Astrocyte of the cerebellum (primary cell): ENCODE data around the gene FFAR3.

ENCODE experiments used
- DNase-seq: peaks from one replicate; pipeline ENCODE4 v3.0.0-alpha.2; 2011; ENCODE audit warnings: low read depth
- H3K4me3 ChIP-seq: 2 replicates; pipeline ENCODE4 v1.5.1; 2011; ENCODE audit warnings: mild to moderate bottlenecking, low read depth, low read length, moderate library complexity
- in situ Hi-C: cut with HindIII; loops from 2 replicates; pipeline ENCODE4 v1.10.0; 2017; ENCODE audit warnings: low sequenced_read_pairs
- TF ChIP-seq, protein P1 (sequence below): IDR thresholded peaks from 2 replicates; pipeline ENCODE4 v1.5.1; 2012; ENCODE audit warnings: low read length, low read depth, moderate library complexity, mild to moderate bottlenecking; ENCODE audit errors: missing control alignments

Gene FFAR3

DNA sequence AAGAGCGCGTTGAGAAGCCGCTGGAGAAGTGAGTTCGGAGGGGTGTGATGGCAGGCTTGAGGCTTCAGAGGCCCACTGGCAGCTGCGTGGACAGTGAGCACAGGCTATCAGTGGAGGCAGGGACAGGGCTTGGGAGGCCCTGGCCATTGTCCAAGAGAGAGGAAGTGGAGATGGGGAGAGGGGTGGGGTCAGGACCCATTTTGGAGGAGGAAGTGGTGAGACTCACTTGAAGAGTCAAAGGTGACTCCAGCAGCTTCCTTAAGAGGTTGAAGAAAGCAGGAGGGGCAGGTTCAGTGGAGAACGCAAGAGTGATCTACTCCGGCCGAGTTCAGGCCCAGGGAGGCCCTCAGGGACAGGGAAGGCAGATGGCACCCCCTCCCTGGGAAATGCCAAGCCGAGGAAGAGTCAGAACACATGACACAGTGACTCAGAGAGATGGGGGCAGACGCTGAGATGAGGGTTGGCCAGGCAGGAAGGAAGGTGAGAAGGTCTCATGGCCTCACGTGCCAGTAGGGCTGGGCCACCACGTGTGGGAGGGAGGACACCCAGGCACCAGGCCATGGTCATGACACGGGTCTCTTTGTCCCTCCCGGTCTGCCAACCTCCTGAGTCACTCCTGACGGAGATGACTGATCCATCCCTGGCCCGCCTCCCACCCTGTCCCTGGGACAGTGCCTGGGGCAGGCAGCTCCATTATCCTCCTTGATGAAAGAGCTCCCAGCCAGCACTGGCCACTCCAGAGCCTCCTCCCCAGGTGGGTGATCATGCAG, 39.4 kb upstream of the FFAR3 start:
- DNase-seq, result no peak
- no peak overlapping the region for H3K4me3 ChIP-seq
- in situ Hi-C loops, result no loop called here
- TF ChIP-seq, protein P1, sequence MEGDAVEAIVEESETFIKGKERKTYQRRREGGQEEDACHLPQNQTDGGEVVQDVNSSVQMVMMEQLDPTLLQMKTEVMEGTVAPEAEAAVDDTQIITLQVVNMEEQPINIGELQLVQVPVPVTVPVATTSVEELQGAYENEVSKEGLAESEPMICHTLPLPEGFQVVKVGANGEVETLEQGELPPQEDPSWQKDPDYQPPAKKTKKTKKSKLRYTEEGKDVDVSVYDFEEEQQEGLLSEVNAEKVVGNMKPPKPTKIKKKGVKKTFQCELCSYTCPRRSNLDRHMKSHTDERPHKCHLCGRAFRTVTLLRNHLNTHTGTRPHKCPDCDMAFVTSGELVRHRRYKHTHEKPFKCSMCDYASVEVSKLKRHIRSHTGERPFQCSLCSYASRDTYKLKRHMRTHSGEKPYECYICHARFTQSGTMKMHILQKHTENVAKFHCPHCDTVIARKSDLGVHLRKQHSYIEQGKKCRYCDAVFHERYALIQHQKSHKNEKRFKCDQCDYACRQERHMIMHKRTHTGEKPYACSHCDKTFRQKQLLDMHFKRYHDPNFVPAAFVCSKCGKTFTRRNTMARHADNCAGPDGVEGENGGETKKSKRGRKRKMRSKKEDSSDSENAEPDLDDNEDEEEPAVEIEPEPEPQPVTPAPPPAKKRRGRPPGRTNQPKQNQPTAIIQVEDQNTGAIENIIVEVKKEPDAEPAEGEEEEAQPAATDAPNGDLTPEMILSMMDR, result no peak

DNA sequence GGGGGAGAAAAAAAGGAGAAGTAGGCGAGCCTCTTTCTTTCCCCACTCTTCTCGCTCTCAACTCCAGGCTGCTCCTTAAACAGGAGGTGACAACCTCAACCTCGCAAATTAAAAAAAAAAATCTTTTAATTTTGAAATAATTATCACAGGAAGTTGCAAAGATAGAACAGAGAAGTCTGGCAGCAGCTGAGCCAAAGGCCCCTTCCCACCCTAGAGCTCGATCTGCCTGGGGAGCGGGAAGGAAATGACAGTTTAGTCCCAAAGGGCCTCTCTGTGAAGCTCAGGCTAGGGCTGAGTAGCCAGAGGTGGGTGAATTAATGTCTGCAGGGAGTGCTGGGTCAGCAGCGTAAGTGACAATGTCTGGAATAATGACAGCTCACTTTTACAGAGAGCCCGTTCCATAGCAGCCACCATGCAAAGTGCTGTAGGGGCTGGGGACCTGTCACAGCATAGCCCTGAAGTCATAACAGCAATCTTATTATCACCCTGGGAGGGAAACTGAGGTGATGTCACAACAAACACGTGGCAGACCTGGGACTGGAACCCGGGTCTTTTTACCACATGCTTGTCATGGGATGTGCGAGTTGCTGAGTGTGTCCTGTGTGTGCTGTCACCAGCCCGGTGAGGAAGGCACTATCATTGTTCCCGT, 38.1 kb upstream of the FFAR3 start:
- no peak overlapping the region for H3K4me3 ChIP-seq
- in situ Hi-C loops, result no loop called here
- no peak for DNase-seq
- TF ChIP-seq, protein P1, result no peak

DNA sequence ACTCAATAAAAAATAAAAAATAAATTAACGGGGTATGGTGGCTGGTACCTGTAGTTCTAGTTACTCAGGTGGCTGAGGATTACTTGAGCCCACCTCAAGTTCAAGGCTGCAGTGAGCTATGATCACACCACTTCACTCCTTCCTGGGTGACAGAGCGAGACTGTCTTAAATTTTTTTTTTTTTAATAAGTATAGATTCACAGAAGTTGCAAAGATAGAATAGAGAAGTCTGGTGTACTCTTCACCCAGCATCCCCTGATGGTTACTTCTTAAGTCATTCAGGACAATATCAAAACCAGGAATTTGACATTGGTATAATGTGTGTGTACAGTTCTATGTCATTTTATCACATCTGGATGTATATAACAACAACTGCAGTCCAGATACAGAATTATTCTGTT, 37.0 kb upstream of the FFAR3 start:
- TF ChIP-seq, protein P1, result no peak
- DNase-seq, result no peak
- in situ Hi-C loops, result no loop called here
- H3K4me3 ChIP-seq, result no peak overlapping the region

DNA sequence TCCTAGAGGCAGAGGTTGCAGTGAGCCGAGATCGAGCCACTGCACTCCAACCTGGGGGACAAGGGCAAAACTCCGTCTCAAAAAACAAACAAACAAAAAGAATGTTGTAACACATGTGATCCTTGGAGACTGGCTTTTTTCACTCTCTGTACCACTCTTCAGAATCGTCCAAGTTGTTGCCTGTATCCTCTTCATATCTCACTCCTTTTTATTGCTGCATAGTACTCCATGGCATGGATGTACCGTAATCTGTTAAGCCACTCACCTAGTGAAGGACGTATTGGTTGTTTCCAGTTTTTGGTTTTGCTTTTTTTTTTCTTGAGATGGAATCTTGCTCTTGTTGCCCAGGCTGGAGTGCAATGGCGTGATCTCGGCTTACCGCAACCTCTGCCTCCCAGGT, 36.2 kb upstream of the FFAR3 start:
- no peak for DNase-seq
- in situ Hi-C loops, result no loop called here
- TF ChIP-seq, protein P1, result no peak
- no peak overlapping the region for H3K4me3 ChIP-seq

DNA sequence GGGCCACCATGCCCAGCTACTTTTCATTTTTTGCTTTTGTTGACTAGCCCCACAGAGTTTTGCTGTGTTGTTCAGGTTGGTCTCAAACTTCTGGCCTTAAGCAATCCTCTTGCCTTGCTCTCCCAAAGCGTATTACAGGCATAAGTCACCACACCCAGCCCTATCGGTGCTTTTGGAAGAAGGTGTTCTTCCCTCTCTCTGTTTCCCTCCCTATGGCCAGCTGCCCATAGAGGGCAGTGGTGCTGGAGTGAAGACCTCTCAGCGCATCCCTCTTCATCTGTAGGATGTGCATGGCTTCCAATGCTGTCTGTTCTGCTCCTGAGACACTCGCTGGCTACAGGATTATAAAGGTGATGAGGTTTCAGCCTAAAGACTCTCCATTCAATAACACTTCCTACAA, 30.6 kb upstream of the FFAR3 start:
- no peak for DNase-seq
- TF ChIP-seq, protein P1, result no peak
- in situ Hi-C loops, result no loop called here
- no peak overlapping the region for H3K4me3 ChIP-seq

DNA sequence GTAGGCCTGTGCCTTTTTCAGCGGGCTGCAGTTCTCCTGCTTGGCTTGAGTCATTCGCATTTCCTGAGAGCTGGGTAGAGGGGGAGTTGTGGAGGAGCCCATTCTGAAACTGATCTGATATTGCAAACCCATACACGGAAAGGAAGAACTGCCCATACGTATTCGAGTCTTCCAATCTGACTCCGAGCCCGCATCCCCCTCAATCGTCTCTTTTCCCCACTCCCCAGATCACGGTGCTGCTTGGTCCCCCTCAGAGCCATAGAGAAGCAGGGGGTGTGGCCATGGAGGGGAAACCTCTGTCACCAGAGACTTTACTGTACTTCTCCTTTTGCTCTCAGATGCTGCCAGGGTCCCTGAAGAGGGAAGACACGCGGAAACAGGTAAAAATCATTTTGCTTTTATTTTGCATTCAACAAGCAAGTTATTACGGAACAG, 29.4 kb upstream of the FFAR3 start, which contains the start of gene CD22:
Gene CD22, plus strand, starts transcription at position 337 of the 435 bp plus-strand sequence. CDS start 2,854 bp downstream, outside the sequence.
- DNase-seq, result no peak
- in situ Hi-C loops, result no loop called here
- H3K4me3 ChIP-seq, result no peak within 1 kb of the TSS
- TF ChIP-seq, protein P1, result no peak
